K562 (cell line): ENCODE data around the gene ELAVL3. TPM values are rescaled to one million over a fixed set of nuclear protein-coding genes. Genes with fewer than 3 reads are reported as not detected.

Experiments
- ATF7 ChIP-seq: fragments of 450-650 bp; IDR thresholded peaks from 2 replicates; pipeline ENCODE4 v1.7.1; 2014; ENCODE audit warnings: mild to moderate bottlenecking, moderate library complexity
- BCL6 ChIP-seq: fragments of 250-450 bp; sonication (Bioruptor Pico); IDR thresholded peaks from 2 replicates; pipeline ENCODE4 v1.4.0; 2020
- CAMTA2 ChIP-seq: fragments of 250-450 bp; sonication (Bioruptor Pico); conservative IDR thresholded peaks from 2 replicates; pipeline ENCODE4 v1.5.1; 2022
- CHD1 ChIP-seq: fragments of 200-600 bp; sonication (generic); IDR thresholded peaks from one replicate; pipeline ENCODE4 v1.6.1; 2012; ENCODE audit warnings: mild to moderate bottlenecking, moderate library complexity, low read length, inconsistent platforms
- CUX1 ChIP-seq: fragments of 200-800 bp; sonication (Bioruptor generic); IDR thresholded peaks from 2 replicates; pipeline ENCODE4 v1.6.1; 2016; ENCODE audit warnings: missing genetic modification characterization, missing compliant biosample characterization
- GATAD2A ChIP-seq: fragments of 450-650 bp; IDR thresholded peaks from 2 replicates; pipeline ENCODE4 v1.6.1; 2017
- MCM7 ChIP-seq, 2 experiments: fragments of 450-650 bp; IDR thresholded peaks; 2 replicates each; pipeline ENCODE4 v1.6.1; 2016 to 2018
- MEF2D ChIP-seq: conservative IDR thresholded peaks from 2 replicates; pipeline ENCODE4 v1.6.1; 2016; ENCODE audit warnings: low read depth, missing genetic modification characterization, missing compliant biosample characterization
- MGA ChIP-seq: fragments of 450-650 bp; IDR thresholded peaks from 2 replicates; pipeline ENCODE4 v1.6.1; 2016; ENCODE audit warnings: mild to moderate bottlenecking, moderate library complexity
- SIRT6 ChIP-seq: IDR thresholded peaks from one replicate; pipeline ENCODE4 v1.6.1; 2012; ENCODE audit warnings: low read depth, mild to moderate bottlenecking, control low read depth, inconsistent platforms, low read length, moderate library complexity
- SMAD3 ChIP-seq: fragments of 450-650 bp; formaldehyde crosslinking; conservative IDR thresholded peaks from 2 replicates; pipeline ENCODE4 v1.4.0; 2020; ENCODE audit warnings: mild to moderate bottlenecking
- SRSF3 ChIP-seq: fragments of 200-400 bp; formaldehyde crosslinking; IDR thresholded peaks from 2 replicates; pipeline ENCODE4 v1.6.1; 2016; ENCODE audit warnings: mild to moderate bottlenecking, low read length, moderate library complexity; ENCODE audit not compliant: insufficient read depth
- polyA plus RNA-seq, 8 experiments: library from polyadenylated mRNA; depleted of rRNA in 4 of 8; stranded (reverse) in 5 of 8; unstranded in 3 of 8; fragments of >200 nt; fragmentation: Nextera tagmentation in 2 of 8; fragmentation: Illumina TruSeq in 1 of 8; extraction: Ambion mirVana in 2 of 8; extraction: Trizol in 1 of 8; gene quantifications; 2 replicates each; pipeline versions ENCODE4 v1.2.1 to v1.2.3, GENCODE V29; 2011 to 2014; ENCODE audit warnings: inconsistent platforms in 1 of 8, missing spikeins in 1 of 8
- total RNA-seq, 7 experiments: library from RNA; depleted of rRNA in 6 of 7; stranded (reverse); fragments of >200 nt in 6 of 7; fragmentation: Illumina TruSeq in 2 of 7; extraction: Trizol in 2 of 7; gene quantifications; 2 replicates each; pipeline versions ENCODE4 v1.2.1 to v1.2.3, GENCODE V29; 2011 to 2021; ENCODE audit warnings: low replicate concordance in 1 of 7

Gene ELAVL3
- total and polyA plus RNA-seq, 9 of the 15 experiments (the other 6 are each of a cell fraction or from before 2014, with no cell fraction given), result not detected

- TF ChIP-seq CUX1 (CRISPR knock-in tag), result no peak
- no peak for TF ChIP-seq SIRT6
- TF ChIP-seq GATAD2A, result no peak
- TF ChIP-seq MCM7 (IDR thresholded peaks at IDR 0.05), result no peak
- TF ChIP-seq CAMTA2, result no peak
- TF ChIP-seq SMAD3, result no peak
- peak; percentile 81 for TF ChIP-seq ATF7
- no peak for TF ChIP-seq SRSF3
- TF ChIP-seq CHD1, result no peak
- TF ChIP-seq MEF2D (tag), result no peak
- TF ChIP-seq MGA, result no peak
- no peak for TF ChIP-seq BCL6 (CRISPR knock-in tag)
Measured at GRCh38 chr19:11528551-11529341, 47.9 kb upstream of the ELAVL3 start, which contains the start of gene ECSIT (continued).
